GM19438 (cell line): ENCODE results near the gene CPNE6.
A peak's percentile ranks its signal among the peaks of the same experiment; 100 is the strongest.
"Not testable (repeated sequence)": the region's sequence is repeated elsewhere in the genome, so short reads cannot be mapped to it uniquely, and the experiment has no call there.

ENCODE experiments used
- ATAC-seq: cut with Tn5 transposase; IDR thresholded peaks from one replicate; pipeline ENCODE4 v1.9.1; 2021; ENCODE audit warnings: low read depth; ENCODE audit not compliant: unreplicated experiment

The CPNE6 gene

GRCh38 chr14:24100982-24101494, 29.7 kb downstream of the CPNE6 start:
- no peak for ATAC-seq

- no peak for ATAC-seq
Observed at GRCh38 chr14:24102357-24103048, 31.1 kb downstream of the CPNE6 start.

GRCh38 chr14:24103451-24103850, 32.1 kb downstream of the CPNE6 start:
- no peak for ATAC-seq

- ATAC-seq, result not testable (repeated sequence)
Observed at GRCh38 chr14:24105609-24106239, 34.4 kb downstream of the CPNE6 start.

GRCh38 chr14:24106672-24107271, 35.4 kb downstream of the CPNE6 start:
- ATAC-seq, result no peak

GRCh38 chr14:24108336-24108874, 37.0 kb downstream of the CPNE6 start:
- ATAC-seq, result peak; percentile 27

GRCh38 chr14:24110060-24110459, 38.7 kb downstream of the CPNE6 start:
- ATAC-seq, result no peak

- ATAC-seq, result no peak
Observed at GRCh38 chr14:24110523-24110922, 39.2 kb downstream of the CPNE6 start.

GRCh38 chr14:24113379-24113800, 42.0 kb downstream of the CPNE6 start:
- ATAC-seq, result no peak

- ATAC-seq, result peak; percentile 22
Observed at GRCh38 chr14:24113801-24114531, 42.6 kb downstream of the CPNE6 start.

GRCh38 chr14:24114532-24115421, 43.4 kb downstream of the CPNE6 start, which contains the start of the genes DCAF11 and NRL:
Gene DCAF11 (plus strand): TSS chr14:24114777. CDS start chr14:24115595, 818 bp downstream.
Gene NRL (minus strand): TSS chr14:24114949. CDS start chr14:24082848, 32,101 bp downstream.
- ATAC-seq, result peak; percentile 85

- no peak for ATAC-seq
Observed at GRCh38 chr14:24115422-24116127, 44.2 kb downstream of the CPNE6 start.

GRCh38 chr14:24116128-24116814, 44.9 kb downstream of the CPNE6 start:
- ATAC-seq, result no peak

- no peak for ATAC-seq
Observed at GRCh38 chr14:24117179-24117578, 45.8 kb downstream of the CPNE6 start.

- no peak for ATAC-seq
Observed at GRCh38 chr14:24119691-24120090, 48.3 kb downstream of the CPNE6 start.

- no peak for ATAC-seq
Observed at GRCh38 chr14:24121210-24121609, 49.8 kb downstream of the CPNE6 start.

GRCh38 chr14:24122416-24122815, 51.1 kb downstream of the CPNE6 start:
- no peak for ATAC-seq

- no peak for ATAC-seq
Observed at GRCh38 chr14:24122898-24123297, 51.5 kb downstream of the CPNE6 start.
